NCI-H128 (cell line): ENCODE data around the gene MRPL12.

Experiments used
- DNase-seq: peaks from one replicate; lab custom pipeline; 2025; ENCODE audit not compliant: unreplicated experiment; lab: John Stamatoyannopoulos, UW

MRPL12 gene

DNA sequence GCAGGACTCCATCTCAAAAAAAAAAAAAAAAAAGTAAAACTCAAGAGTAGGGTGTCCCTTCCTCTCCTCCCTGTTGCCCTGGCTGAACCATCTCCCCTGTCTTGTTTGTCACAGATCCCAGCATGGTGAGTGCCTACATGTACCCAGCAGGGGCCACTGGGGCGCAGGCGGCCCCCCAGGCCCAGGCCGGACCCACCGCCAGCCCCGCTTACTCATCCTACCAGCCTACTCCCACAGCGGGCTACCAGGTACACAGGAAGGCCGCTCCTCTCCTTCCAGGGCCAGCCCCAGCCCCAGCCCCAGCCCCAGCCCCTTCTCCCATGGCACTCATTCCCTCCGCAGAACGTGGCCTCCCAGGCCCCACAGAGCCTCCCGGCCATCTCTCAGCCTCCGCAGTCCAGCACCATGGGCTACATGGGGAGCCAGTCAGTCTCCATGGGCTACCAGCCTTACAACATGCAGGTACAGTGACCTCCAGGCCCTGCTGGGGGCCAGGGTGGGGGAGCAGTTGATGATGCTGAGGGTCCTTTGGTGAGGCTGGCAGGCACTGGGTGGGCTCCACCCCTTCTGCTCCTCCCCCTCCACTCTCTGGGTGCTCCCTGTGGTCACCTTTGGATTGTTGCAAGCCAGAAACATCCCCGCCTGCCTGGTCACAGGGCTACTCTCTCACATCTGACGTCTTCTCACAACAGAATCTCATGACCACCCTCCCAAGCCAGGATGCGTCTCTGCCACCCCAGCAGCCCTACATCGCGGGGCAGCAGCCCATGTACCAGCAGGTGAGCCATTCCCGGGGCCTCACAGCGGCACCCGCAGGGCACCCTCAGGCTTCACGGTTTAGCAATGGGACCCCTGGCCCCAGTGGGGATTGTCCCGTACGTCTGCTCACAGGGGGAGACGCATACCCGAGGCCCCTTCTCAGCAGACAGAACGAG, 2.5 kb upstream of the MRPL12 start:
- DNase-seq = no peak

DNA sequence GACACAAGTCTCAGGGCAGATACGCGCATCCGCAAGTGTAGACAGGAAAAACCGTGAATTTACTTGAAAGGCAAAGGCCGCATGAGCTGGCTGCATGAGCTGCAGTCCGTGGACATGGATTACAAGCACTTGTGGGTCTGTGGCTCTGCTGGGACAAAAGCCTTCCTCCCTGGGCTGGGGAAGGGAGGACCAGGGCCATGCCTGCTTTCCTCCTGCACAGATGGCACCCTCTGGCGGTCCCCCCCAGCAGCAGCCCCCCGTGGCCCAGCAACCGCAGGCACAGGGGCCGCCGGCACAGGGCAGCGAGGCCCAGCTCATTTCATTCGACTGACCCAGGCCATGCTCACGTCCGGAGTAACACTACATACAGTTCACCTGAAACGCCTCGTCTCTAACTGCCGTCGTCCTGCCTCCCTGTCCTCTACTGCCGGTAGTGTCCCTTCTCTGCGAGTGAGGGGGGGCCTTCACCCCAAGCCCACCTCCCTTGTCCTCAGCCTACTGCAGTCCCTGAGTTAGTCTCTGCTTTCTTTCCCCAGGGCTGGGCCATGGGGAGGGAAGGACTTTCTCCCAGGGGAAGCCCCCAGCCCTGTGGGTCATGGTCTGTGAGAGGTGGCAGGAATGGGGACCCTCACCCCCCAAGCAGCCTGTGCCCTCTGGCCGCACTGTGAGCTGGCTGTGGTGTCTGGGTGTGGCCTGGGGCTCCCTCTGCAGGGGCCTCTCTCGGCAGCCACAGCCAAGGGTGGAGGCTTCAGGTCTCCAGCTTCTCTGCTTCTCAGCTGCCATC, 1.7 kb upstream of the MRPL12 start:
- DNase-seq = no peak

DNA sequence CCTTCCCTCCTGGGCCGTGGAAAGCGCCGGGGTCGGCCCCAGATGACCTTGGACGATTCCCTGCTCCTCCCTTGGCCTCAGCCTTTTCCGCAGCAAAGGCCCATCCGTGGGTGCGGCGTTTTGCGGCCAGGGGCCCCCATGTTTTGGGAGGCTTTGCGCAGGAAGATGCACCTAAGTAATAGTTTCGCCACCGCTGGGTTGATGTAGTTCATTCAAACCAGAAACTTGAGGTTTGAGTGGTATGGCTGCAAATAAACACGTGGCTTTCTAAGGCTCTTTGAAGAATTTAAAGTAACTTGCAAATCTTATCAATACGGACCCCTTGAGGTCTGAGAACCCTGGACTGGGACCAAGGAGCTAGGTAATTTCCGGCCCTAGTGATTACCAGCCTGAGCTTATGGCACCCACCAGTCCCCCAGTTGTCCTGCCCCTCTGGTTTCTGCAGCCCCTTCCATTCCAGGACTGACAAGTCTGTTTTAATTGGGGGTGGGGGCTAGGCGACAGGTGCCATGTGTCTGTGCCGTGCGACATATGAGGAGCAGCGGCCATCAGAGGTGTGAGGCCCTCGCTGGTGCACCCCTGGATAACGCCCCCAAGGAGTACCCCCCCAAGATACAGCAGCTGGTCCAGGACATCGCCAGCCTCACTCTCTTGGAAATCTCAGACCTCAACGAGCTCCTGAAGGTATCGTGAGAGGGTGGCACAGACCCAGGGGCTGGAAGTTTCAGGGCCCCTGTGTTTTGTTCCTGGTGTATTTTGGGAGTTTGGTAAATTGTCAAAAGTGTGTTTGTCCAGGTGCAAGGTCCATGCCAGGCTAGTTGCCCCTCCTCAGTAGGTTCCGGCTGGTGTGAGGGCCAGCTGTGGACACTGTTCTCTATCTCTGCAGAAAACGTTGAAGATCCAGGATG, 834 bp downstream of the MRPL12 start:
- no peak for DNase-seq

DNA sequence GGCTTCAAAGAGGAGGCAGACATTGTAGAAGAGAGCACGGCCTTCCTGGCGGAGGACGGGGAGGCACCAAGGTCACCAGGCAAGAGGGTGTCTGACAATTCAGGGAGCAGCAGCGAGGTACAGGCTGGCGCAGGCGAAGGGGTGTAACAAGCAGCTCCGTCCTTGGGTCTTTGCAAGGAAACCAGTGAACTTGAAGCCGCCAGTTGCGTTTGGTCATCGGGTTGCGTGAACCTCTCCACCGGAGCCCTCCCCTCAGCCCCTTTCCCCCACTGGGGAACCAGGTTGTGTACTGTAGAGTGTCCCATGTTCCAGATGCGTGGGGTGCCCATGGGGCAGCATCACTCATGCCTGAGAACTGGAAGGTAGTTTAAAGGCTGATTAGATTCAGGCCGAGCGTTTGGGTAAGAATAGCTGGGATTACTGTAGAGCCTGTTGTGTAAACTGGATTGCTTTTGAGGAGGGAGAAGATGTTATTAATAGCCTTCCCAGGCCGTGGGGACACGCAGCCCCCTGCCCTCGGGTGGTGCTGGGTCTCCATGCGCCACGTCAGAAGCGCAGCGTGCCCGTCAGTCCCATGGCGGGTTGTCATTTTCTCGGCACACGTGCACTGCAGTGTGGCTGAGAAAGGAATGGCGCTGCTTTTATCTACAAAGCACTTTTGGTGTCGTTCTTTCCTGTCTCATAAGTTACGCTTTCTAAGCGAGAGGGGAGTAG, 2.5 kb downstream of the MRPL12 start:
- no peak for DNase-seq

DNA sequence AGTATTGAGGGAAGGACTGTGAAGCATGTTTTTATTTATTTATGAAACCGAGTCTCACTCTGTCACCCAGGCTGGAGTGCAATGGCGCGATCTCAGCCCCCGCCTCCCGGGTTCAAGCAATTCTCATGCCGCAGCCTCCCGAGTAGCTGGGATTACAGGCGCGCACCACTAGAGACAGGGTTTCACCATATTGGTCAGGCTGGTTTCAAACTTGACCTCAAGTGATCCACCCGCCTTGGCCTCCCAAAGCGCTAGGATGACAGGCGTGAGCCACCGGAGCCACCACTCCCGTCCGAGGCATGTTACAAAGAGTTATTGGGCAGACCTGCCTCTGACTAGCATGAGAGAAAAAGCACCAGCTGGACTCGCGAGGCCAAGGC, 3.1 kb downstream of the MRPL12 start:
- no peak for DNase-seq

DNA sequence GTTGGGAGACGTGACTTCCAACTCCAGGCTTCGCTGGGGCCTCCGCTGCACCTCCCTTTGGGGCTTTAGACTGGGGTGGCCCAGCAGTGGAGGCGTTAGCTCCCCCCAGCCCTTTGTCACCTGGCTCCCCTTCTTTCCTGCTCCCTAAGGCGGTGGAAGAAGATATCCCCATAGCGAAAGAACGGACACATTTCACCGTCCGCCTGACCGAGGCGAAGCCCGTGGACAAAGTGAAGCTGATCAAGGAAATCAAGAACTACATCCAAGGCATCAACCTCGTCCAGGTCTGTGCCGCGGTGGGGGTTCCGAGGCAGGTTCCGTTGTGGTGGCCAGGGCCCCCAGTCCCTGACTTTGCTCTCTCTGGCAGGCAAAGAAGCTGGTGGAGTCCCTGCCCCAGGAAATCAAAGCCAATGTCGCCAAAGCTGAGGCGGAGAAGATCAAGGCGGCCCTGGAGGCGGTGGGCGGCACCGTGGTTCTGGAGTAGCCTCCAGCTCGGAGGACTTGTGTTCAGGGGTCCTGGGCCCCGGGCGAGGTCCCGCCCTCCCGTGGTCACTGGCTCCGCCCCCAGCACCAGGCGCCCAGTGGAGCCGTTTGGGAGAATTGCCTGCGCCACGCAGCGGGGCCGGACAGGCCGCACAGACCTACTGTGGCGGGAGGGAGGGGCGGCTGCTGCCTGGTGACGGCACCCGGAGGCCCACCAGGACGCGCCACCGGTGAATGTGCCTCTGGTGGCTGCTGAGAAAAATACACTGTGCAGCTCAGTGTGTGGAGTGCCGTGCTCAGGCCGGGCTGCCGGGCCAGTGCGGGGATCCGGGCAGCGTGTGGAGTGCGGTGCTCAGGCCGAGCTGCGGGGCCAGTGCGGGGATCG, 3.8 kb downstream of the MRPL12 start:
- DNase-seq = no peak

DNA sequence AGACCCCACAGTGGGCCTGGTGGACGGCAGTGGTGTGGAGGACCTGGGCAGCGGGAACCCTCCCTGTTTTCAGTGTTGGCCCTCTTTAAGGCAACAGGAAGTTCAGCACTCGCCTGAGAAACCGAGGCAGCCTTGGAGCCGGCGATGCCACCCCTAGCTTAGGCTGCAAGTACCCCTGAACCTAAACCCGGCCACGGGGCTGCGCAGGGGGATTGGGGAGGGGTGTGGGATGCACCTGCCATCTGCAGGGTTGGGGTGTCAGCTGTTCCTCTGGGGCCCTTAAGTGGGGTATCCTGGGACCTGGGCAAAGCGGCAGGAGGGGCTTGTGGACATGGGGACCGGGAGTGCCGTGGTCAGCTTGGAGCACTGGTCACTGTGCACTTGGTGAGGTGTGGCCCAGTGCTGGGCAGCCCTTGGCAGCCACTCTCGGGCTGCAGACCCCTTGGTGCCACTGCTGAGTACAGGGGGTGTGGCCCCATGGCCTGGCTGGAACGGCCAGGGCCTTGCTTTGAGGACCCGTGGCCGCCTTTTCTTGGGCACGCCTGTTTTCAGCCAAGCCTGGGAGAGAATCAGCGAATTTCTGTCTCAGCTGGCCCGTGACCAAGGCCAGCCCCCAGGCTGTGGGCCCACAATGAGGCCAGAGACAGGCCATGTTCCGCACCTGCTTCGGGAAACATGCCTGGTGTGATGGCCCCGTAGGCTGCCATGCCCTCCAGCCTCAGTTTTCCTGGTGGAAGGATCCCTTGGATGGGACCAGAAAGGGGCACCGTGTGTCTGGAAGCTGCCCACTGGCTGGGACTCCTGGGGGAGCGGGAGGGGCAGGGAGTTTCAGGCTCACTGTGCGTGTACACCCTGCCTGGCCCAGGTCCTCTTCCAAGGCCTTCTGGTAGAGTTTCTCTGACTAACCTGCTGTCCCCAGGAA, 4.8 kb downstream of the MRPL12 start:
- no peak for DNase-seq

DNA sequence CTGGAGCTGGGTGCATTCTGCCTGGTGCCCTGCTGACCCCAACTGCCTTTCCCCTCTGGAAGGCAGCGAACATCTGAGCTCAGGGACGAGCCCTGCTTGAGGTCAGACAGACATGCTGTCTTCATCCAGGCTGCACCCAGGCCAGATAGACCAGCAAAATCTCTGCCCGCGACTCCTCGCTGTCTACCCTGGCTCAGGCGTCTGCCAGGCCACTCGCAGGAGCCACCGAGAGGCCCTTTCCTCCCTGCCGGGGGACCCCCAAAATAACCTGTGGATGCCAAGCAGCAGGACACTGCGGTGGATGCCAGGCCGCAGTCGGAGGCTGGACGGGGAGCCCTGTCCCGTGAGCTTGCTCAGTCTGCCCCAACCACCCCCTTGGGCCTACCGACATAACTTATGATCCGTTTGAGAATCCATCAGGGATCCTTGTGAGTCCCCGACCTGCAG, 5.6 kb downstream of the MRPL12 start:
- DNase-seq = no peak

DNA sequence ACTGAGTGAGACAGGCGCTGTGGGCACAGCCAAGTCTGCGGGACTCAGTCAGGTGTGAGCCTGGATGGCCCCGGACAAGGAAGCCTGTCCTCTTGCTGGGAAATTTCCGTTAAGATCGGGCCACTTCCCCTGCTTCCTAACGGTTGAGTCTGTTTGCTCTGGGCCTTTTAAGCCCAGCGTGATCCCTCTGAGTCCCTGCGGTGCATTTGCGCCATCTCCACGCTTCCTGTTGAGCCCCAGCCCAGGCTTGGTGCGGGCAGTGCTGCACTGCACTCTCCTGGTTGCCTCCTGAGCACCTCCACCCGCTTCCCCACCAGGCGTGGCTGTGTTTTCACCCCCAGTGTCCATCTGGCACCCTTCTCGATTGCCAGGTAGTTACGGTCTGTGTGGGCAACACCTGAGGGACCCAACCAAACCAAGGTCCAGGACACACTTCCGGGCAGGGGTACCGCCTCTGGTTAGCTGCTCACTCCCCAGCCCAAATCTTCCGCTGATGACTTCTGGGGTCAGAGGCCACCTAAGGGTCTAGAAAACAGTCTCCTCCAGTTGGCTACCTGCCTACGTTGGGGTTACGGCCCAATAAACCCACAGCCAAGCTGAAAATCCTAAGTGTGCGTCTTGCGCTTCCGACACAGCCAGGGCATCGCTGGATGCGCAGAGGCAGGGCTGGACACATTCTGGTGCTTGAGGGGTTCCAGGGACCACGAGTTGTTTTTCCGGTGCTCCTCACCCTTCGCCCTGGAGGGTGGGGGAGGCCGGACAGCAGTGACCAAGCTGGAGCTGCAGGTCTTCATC, 7.5 kb downstream of the MRPL12 start:
- DNase-seq = no peak

DNA sequence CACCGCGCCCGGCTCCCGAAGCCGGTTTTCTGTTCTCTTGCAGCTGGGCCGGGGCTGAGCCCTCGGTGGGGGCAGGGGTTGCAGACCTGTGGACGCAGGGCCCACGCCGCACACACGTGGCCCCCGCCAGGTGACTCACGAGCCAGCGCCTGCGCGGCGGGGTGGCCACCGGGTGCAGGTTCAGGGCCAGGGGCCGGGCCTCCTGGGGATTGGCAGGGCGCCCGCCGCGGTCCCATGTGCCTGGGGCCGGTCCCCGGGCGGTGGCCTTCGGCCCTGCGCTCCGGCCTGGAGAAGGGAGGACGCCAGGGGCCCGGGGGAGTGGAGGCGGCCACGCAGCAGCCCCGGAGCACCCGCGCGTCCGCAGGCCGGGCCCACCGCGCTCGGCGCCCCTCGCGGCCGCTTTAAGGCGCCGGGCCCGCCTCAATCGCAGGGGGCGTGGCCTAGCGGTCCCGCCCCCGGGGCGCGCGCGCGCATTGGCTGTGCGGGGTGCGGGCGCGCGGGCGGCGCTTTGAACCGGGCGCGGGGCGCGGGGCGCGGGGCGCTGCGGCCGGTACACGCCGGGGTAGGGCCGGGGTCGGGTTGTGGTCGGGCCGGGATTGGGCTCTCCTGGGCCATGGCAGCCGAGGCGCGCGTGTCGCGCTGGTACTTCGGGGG, 8.8 kb downstream of the MRPL12 start, which contains the start of gene SLC25A10:
SLC25A10 (plus strand) TSS at position 471 of the 654 bp plus-strand sequence; CDS start at position 614, 143 bp downstream.
- DNase-seq = peak; percentile 34

DNA sequence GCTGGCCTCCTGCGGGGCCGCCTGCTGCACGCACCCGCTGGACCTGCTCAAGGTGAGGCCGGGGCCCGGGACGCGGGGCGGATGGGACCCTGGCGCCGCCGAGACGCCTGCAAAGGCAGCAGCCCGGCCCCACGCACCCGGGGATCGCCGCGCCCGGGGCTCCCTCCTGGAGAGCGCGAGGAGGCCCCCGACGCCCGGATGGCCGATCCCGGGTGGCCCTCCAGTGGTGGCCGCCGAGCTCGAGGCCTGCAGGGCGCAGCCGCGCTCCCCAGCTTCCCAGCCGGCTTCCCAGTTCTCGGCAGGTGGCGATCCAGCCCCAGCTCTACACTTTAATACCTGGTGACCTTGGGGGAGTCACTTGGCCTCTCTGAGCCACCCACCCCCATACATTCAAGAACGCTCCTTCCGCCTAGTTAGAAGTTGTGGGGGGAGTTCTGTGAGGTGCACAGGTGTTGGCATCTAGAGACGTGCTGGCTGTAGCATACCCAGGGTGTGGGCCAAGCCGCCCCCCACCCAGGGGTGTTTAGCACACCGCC, 9.4 kb downstream of the MRPL12 start:
- no peak for DNase-seq

DNA sequence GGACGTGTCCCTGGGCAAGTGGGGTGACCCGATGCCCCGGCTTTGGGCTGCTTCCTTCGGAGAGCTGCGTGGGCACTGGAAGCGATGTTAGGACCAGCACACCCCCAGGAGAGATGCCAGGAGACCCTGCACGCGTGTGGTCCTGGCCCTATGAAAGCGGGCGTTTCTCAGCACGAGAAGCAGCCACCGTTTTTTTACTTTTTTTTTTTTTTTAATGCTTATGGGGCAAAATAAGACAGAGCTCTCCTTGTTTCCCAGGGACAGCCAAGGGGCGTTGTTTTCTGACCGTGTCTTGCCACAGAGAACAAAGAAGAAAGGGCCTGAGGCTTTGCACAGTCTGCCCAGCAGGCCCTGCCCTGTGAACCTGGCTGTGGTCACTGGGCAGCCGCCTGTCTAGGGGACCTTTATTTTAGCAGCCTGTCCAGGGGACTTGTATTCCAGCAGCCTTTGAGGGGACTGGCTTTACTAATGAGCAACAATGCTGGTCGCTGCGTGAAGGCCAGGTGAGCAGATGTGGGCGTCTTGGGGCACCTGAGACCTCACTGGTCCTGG, 9.9 kb downstream of the MRPL12 start:
- DNase-seq = no peak

DNA sequence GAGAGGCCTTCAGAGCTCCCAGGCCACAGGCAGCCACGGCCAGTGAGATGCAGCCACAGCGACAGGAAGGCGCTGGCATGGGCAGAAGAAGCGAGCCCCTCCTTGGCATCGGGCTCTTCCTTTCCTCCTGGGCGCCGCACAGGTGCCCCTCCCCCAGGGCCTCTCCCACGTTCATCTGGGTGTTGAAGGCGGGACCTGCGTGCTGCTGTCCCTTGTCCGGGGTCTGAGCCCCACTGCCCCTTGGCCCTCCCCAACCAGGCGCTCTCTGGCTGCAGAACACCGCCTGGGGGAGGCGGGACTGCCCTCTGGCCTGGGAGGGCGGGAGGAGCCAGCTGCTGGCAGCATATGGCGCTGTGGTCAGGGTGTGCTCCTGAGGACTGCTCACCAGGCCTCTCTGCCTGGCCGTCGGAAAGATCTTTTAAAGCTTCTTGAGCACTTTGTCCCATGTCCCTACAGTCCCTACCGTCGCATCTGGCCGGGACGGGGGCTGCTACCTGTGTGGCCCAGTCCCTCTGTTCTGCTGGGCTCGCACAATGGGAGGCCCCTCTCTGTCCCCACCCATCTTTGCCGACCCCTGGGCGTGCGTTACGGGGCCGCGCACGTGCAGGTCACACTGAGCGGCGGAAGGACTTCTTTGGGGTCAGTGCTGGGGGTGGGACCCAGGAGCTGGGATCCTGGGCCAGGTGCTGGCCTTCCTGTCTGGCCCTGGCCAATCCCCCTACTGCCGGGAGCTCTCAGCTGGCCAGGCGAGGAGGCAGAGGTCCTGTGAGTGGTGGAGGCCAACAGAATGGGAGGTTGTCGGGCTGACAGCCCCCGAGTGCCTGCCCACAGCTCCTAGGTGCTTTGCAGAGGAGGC, 10.6 kb downstream of the MRPL12 start:
- no peak for DNase-seq

DNA sequence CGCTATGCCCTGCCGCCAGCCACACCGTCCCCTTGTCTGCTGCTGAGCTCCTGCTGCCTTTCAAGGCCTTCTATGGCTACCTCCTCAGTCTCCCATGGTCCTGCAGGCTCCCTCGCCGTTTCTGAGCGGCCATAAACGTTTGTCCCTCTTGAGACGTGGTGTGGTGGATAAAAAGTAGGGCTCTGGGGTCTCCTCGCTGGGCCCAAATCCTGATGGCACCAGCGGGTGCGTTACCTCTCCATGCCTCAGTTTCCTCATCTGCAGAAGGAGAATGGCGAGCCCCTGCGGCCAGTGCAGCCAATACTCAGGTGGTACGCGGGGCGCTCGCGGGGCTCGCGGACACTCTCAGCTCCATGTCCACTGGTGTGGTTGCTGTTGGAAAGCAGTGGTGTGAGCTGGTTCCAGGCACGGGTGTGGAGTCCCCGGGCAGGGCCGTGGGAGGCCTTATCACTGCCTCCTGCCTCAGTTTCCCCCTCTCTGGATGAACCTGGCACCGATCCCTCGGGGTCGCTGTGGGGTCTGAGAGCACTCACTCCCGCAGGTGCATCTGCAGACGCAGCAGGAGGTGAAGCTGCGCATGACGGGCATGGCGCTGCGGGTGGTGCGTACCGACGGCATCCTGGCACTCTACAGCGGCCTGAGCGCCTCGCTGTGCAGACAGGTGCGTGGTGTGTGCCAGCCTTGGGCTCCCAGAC, 11.4 kb downstream of the MRPL12 start:
- no peak for DNase-seq
